Measurements from ENCODE around the gene FBRSL1. TPM values are rescaled to one million over a fixed set of nuclear protein-coding genes. Genes with fewer than 3 reads are reported as not detected.
A peak's percentile ranks its signal among the peaks of the same experiment; 100 is the strongest.

The FBRSL1 gene
- total RNA-seq, 1 donor from 2014 or later: 58.7 TPM

- intact Hi-C loops (cut with micrococcal nuclease): no loop called here
- no peak for DNase-seq
- H3K4me3 Mint-ChIP-seq: no peak overlapping the region
- no peaks in the 10 kb centered on the region for H3K27me3 Mint-ChIP-seq
- H3K36me3 Mint-ChIP-seq (ENCODE audit: low read depth): peaks cover 4% of the 10 kb centered on the region
- no peaks in the 10 kb centered on the region for H3K9me3 Mint-ChIP-seq
- H3K4me1 Mint-ChIP-seq: peaks cover 65% of the 10 kb centered on the region
- POLR2A ChIA-PET: no interaction called here
- H3K27ac Mint-ChIP-seq: no peak overlapping the region
- CTCF ChIA-PET: interaction anchor here (0.8 kb wide), 1 partner anchor 25 kb away, joined by 3 read pairs; no protein-coding TSS in a partner anchor
- no peak for ATAC-seq (ENCODE audit: low read depth)
- no peak for TF ChIP-seq CTCF (IDR thresholded peaks at IDR 0.05)
These were observed 9.0 kb downstream of the FBRSL1 start for GRCh38 chr12:132498931-132499330.

GRCh38 chr12:132500142-132500855, 10.3 kb downstream of the FBRSL1 start:
- DNase-seq (no peak), ATAC-seq (ENCODE audit: low read depth) (peak; percentile 51)
- H3K36me3 Mint-ChIP-seq (ENCODE audit: low read depth): peaks cover 4% of the 10 kb centered on the region
- peaks cover 63% of the 10 kb centered on the region for H3K4me1 Mint-ChIP-seq
- ChIA-PET POLR2A (no interaction called here), CTCF (no interaction called here)
- H3K27me3 Mint-ChIP-seq: no peaks in the 10 kb centered on the region
- no peak for TF ChIP-seq CTCF (IDR thresholded peaks at IDR 0.05)
- H3K27ac Mint-ChIP-seq: no peak overlapping the region
- intact Hi-C loops (cut with micrococcal nuclease): no loop called here
- H3K9me3 Mint-ChIP-seq: no peaks in the 10 kb centered on the region
- no peak overlapping the region for H3K4me3 Mint-ChIP-seq

GRCh38 chr12:132500856-132501180, 10.9 kb downstream of the FBRSL1 start:
- no peak for DNase-seq
- TF ChIP-seq CTCF (IDR thresholded peaks at IDR 0.05): no peak
- Mint-ChIP-seq H3K4me1 (peaks cover 67% of the 10 kb centered on the region), H3K27me3 (no peaks in the 10 kb centered on the region), H3K9me3 (no peaks in the 10 kb centered on the region), H3K36me3 (ENCODE audit: low read depth) (peaks cover 4% of the 10 kb centered on the region), H3K4me3 (no peak overlapping the region), H3K27ac (no peak overlapping the region)
- intact Hi-C loops (cut with micrococcal nuclease): no loop called here
- ChIA-PET POLR2A (no interaction called here), CTCF (no interaction called here)
- ATAC-seq (ENCODE audit: low read depth): no peak

GRCh38 chr12:132501204-132501940, 11.4 kb downstream of the FBRSL1 start:
- H3K27me3 Mint-ChIP-seq: no peaks in the 10 kb centered on the region
- no peaks in the 10 kb centered on the region for H3K9me3 Mint-ChIP-seq
- no peak for TF ChIP-seq CTCF (IDR thresholded peaks at IDR 0.05)
- H3K4me3 Mint-ChIP-seq: no peak overlapping the region
- peaks cover 68% of the 10 kb centered on the region for H3K4me1 Mint-ChIP-seq
- DNase-seq (no peak), ATAC-seq (ENCODE audit: low read depth) (no peak)
- POLR2A ChIA-PET: no interaction called here
- H3K36me3 Mint-ChIP-seq (ENCODE audit: low read depth): peaks cover 2% of the 10 kb centered on the region
- CTCF ChIA-PET: no interaction called here
- intact Hi-C loops (cut with micrococcal nuclease): no loop called here
- no peak overlapping the region for H3K27ac Mint-ChIP-seq

GRCh38 chr12:132502149-132502881, 12.4 kb downstream of the FBRSL1 start:
- DNase-seq (no peak), ATAC-seq (ENCODE audit: low read depth) (no peak)
- Mint-ChIP-seq H3K9me3 (no peaks in the 10 kb centered on the region), H3K27me3 (no peaks in the 10 kb centered on the region), H3K4me3 (no peak overlapping the region), H3K4me1 (peaks cover 70% of the 10 kb centered on the region), H3K36me3 (ENCODE audit: low read depth) (peaks cover 2% of the 10 kb centered on the region), H3K27ac (no peak overlapping the region)
- intact Hi-C loops (cut with micrococcal nuclease): no loop called here
- ChIA-PET POLR2A (no interaction called here), CTCF (interaction anchor here (1.2 kb wide), 1 partner anchor 88 kb away, joined by 3 read pairs; no protein-coding TSS in a partner anchor)
- TF ChIP-seq CTCF (IDR thresholded peaks at IDR 0.05): no peak
